Spleen (tissue), 11 donors: Measurements from ENCODE around the gene TMOD4. TPM values are rescaled to one million over a fixed set of nuclear protein-coding genes. Genes with fewer than 3 reads are reported as not detected.

Experiments used
- DNase-seq: peaks from one replicate; pipeline ENCODE4 v3.0.0-alpha.2; 2020
- H3K27ac ChIP-seq, 8 donors: fragments of 200-600 bp; sonication (generic) in 7 of 8; 1 replicate in 4 of 8; 2 replicates in 4 of 8; pipeline versions ENCODE4 v1.5.0 to v1.8.0; 2016 to 2021; ENCODE audit warnings: inconsistent platforms in 4 of 8, mild to moderate bottlenecking in 4 of 8, moderate library complexity in 1 of 8
- H3K27me3 ChIP-seq, 7 donors: fragments of 200-600 bp; sonication (generic) in 6 of 7; replicated peaks in 1 of 7; 1 replicate in 4 of 7; 2 replicates in 3 of 7; pipeline versions ENCODE4 v1.5.0 to v1.8.0; 2016 to 2021; ENCODE audit warnings: inconsistent platforms in 3 of 7, mild to moderate bottlenecking in 1 of 7
- H3K36me3 ChIP-seq, 6 donors: fragments of 200-600 bp; sonication (generic) in 5 of 6; 1 replicate in 4 of 6; 2 replicates in 2 of 6; pipeline versions ENCODE4 v1.5.0 to v1.8.0; 2016 to 2021; ENCODE audit warnings: inconsistent platforms in 2 of 6
- H3K4me1 ChIP-seq, 6 donors: fragments of 200-600 bp; sonication (generic) in 5 of 6; 1 replicate in 3 of 6; 2 replicates in 3 of 6; pipeline versions ENCODE4 v1.5.0 to v1.8.0; 2016 to 2021; ENCODE audit warnings: inconsistent platforms in 3 of 6
- H3K4me3 ChIP-seq, 8 donors: fragments of 200-600 bp; sonication (generic) in 7 of 8; 1 replicate in 4 of 8; 2 replicates in 4 of 8; pipeline versions ENCODE4 v1.5.0 to v1.8.0; 2016 to 2021; ENCODE audit warnings: inconsistent platforms in 4 of 8, mild to moderate bottlenecking in 4 of 8, moderate library complexity in 2 of 8
- H3K9me3 ChIP-seq, 8 donors: fragments of 200-600 bp; sonication (generic) in 7 of 8; 1 replicate in 4 of 8; 2 replicates in 4 of 8; pipeline versions ENCODE4 v1.5.0 to v1.8.0; 2016 to 2021; ENCODE audit warnings: inconsistent platforms in 4 of 8
- POLR2A ChIP-seq, 3 donors: fragments of 450-650 bp; IDR thresholded peaks; one replicate each; pipeline ENCODE4 v1.5.1; 2017; ENCODE audit warnings: antibody characterized with exemption in 3 of 3, mild to moderate bottlenecking in 1 of 3
- POLR2AphosphoS5 ChIP-seq, 3 donors: sonication (generic); formaldehyde crosslinking; IDR thresholded peaks; one replicate each; pipeline ENCODE4 v1.5.1; 2017; ENCODE audit warnings: antibody characterized with exemption in 3 of 3
- WGBS, 5 donors: extraction: QIAGEN DNeasy Blood & Tissue Kit in 3 of 5; methylation state at CpG; one replicate each; pipeline versions ENCODE4 v1.1.5 to v1.1.7; 2013 to 2018; 5-methylcytosine and 5-hydroxymethylcytosine counted together
- intact Hi-C: fragments of 100-400 bp; cut with DNase I; formaldehyde crosslinking; loops from one replicate; pipeline ENCODE4 v1.15.0; 2023; ENCODE audit warnings: low total_unique reads
- polyA plus RNA-seq, 3 donors: library from polyadenylated mRNA; stranded (reverse); fragments of 200-250 nt; gene quantifications; one replicate each; pipeline ENCODE4 v1.2.1, GENCODE V29; 2013
- total RNA-seq, 7 donors: library from RNA; depleted of rRNA in 3 of 7; stranded (reverse); fragments of >200 nt in 3 of 7; fragmentation: NEBNext Ultra II Directional in 4 of 7; extraction: Animal tissue kit (Norgen Biotek cat#: 25700) in 4 of 7; gene quantifications; one replicate each; pipeline versions ENCODE4 v1.1.0 to v1.2.1, GENCODE V29; 2016 to 2021
- TF ChIP-seq, protein P1 (sequence below), 11 experiments: fragments of 200-600 bp in 7 of 11; fragments of 450-650 bp in 4 of 11; sonication (generic) in 4 of 11; IDR thresholded peaks in 8 of 11; conservative IDR thresholded peaks in 3 of 11; 1 replicate in 7 of 11; 2 replicates in 4 of 11; pipeline versions ENCODE4 v1.4.0 to v1.8.0; 2016 to 2021; ENCODE audit warnings: antibody characterized with exemption in 11 of 11, inconsistent platforms in 4 of 11, mild to moderate bottlenecking in 1 of 11
- donor health status: healthy with polysubstance abuse.
- donor health status: DM: no; HTN: no; CAD: no; lungs with moderate emphysema.
- donor health status: DM: no; HTN: no; CAD: no.
- donor health status: Bipolar disorder and iron deficiency.
- donor health status: healthy.
- donor health status: DM: no; HTN: no; CAD: no.
- donor health status: DM: yes; HTN: yes; CAD: no.

The TMOD4 gene
- total and polyA plus RNA-seq, 10 donors, result 0.44 to 2.0 (median 0.76) TPM; not detected in 3

DNA sequence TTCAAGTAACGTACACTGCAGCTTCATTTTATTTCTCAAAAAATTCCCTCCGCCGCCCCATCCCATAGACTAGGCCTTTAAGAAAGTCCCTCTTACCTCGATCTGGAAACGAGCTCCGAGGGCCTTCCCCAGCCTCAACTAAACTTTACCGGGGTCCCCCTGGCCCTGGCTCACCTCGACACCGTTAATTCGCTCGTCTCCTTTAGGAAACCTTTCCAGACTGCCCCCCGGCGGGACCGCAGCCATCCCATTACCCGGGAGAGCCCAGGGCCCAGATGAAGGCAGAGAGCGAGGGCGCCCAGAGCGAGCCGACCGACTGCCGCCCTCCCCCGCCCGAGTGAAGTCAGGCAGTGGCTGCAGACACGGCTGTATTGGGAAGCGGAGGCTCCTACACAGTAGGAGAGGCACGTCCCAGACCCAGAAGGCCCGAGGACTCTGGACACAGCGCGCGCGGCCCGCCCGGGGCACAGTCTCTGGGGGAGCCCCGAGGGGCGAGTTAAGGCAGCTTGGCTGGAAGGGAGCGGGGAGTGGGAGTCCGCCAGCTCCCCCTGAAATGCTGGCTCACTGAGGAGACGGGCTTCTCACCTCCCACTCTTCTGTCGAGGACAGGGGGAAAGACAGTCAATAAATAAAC is 44.0 kb downstream of the TMOD4 start:
- intact Hi-C loops, result no loop called here
- peak overlapping the region; percentile 3 to 65 (median 37) for H3K4me3 ChIP-seq
- H3K27ac ChIP-seq, result peak overlapping the region in 4 of 8 donors; percentile 40 to 66 (median 53)
- DNase-seq, result no peak
- H3K9me3 ChIP-seq, result no peaks in the 10 kb centered on the region
- 51 to 75% (median 61%) methylated on average over 33 to 39 of the region's 39 CpGs for WGBS, 5 donors
- H3K36me3 ChIP-seq, result no peaks in the 10 kb centered on the region
- peaks cover 0 to 23% (median 15%) of the 10 kb centered on the region in 6 donors for H3K4me1 ChIP-seq
- H3K27me3 ChIP-seq, result no peaks in the 10 kb centered on the region
- no peak for TF ChIP-seq POLR2AphosphoS5 (IDR thresholded peaks at IDR 0.05)
- TF ChIP-seq POLR2A (IDR thresholded peaks at IDR 0.05), result no peak
- TF ChIP-seq, protein P1, sequence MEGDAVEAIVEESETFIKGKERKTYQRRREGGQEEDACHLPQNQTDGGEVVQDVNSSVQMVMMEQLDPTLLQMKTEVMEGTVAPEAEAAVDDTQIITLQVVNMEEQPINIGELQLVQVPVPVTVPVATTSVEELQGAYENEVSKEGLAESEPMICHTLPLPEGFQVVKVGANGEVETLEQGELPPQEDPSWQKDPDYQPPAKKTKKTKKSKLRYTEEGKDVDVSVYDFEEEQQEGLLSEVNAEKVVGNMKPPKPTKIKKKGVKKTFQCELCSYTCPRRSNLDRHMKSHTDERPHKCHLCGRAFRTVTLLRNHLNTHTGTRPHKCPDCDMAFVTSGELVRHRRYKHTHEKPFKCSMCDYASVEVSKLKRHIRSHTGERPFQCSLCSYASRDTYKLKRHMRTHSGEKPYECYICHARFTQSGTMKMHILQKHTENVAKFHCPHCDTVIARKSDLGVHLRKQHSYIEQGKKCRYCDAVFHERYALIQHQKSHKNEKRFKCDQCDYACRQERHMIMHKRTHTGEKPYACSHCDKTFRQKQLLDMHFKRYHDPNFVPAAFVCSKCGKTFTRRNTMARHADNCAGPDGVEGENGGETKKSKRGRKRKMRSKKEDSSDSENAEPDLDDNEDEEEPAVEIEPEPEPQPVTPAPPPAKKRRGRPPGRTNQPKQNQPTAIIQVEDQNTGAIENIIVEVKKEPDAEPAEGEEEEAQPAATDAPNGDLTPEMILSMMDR (IDR thresholded peaks at IDR 0.05 in 8 of 11, conservative IDR thresholded peaks at IDR 0.05 in 3 of 11), result no peak

DNA sequence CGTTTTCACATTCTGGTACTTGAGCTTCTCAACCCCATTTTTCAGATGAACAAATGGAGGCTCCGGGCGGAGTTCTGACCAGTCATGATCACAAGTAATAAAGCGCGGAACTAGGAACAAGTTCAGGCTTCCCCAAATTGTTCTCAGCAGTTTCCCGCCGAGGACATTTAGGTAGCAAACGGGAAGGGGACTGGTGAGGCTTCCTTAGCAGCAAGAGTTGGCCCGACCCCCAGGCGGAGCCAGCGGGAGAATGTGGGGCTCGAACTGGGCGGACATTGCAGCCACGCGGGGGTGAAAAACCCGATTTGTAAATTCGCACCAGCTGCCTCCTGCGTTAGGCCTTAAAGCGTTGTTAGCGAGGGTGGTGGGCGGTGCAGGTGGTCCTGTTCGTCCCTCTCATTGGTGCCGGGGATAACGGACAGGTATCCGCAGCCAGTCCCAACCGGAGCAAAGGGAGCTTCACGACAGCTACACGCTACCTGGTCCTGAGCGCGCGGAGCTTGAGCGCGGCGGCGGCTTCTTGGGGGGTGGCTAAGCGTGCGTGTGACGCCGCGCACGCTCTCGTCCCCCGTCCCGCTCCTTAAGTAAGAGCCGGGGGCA is 44.7 kb downstream of the TMOD4 start:
- WGBS, 5 donors, result 3 to 15% (median 5%) methylated on average over 20 to 45 of the region's 45 CpGs

DNA sequence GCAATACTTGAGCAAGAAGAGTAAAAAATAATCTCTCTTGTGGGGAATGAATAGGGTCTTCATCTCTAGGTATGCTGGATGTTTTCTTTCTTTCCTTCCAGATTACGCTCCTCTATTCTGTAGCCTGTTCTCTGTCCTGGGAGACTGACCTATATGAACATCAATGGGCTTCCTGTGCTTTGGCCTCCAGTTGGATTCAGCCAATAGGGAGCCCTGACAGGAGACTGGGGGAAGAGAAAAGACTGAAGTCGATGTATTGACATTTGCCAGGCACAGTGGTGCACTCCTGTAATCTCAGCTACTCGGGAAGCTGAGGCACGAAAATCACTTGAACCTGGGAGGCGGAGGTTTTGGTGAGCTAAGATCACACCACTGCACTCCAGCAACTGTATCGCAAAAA is 47.0 kb downstream of the TMOD4 start:
- peaks cover 0 to 23% (median 15%) of the 10 kb centered on the region in 6 donors for H3K4me1 ChIP-seq
- H3K9me3 ChIP-seq, result no peaks in the 10 kb centered on the region
- WGBS, 5 donors, result 84 to 89% (median 87%) methylated on average over 6 of the region's 6 CpGs
- intact Hi-C loops, result no loop called here
- H3K4me3 ChIP-seq, result no peak overlapping the region
- no peak for TF ChIP-seq POLR2A (IDR thresholded peaks at IDR 0.05)
- no peak for TF ChIP-seq POLR2AphosphoS5 (IDR thresholded peaks at IDR 0.05)
- TF ChIP-seq, protein P1 (IDR thresholded peaks at IDR 0.05 in 8 of 11, conservative IDR thresholded peaks at IDR 0.05 in 3 of 11), result no peak
- H3K27ac ChIP-seq, result no peak overlapping the region
- no peaks in the 10 kb centered on the region for H3K27me3 ChIP-seq
- H3K36me3 ChIP-seq, result peaks cover 0 to 14% (median 0%) of the 10 kb centered on the region in 6 donors
- no peak for DNase-seq

More for the DNA sequence above, 44.7 kb downstream of the TMOD4 start:
- no peak for TF ChIP-seq POLR2A (IDR thresholded peaks at IDR 0.05)
- TF ChIP-seq POLR2AphosphoS5 (IDR thresholded peaks at IDR 0.05), result peak; percentile 45 to 76 (median 66)
- Histone ChIP-seq H3K27ac (peak overlapping the region in 5 of 8 donors; percentile 40 to 66 (median 59)), H3K4me1 (peaks cover 0 to 23% (median 15%) of the 10 kb centered on the region in 6 donors), H3K4me3 (peak overlapping the region; percentile 3 to 65 (median 37)), H3K9me3 (no peaks in the 10 kb centered on the region), H3K36me3 (no peaks in the 10 kb centered on the region), H3K27me3 (no peaks in the 10 kb centered on the region)
- peak; percentile 89 for DNase-seq
- intact Hi-C loops, result no loop called here

DNA sequence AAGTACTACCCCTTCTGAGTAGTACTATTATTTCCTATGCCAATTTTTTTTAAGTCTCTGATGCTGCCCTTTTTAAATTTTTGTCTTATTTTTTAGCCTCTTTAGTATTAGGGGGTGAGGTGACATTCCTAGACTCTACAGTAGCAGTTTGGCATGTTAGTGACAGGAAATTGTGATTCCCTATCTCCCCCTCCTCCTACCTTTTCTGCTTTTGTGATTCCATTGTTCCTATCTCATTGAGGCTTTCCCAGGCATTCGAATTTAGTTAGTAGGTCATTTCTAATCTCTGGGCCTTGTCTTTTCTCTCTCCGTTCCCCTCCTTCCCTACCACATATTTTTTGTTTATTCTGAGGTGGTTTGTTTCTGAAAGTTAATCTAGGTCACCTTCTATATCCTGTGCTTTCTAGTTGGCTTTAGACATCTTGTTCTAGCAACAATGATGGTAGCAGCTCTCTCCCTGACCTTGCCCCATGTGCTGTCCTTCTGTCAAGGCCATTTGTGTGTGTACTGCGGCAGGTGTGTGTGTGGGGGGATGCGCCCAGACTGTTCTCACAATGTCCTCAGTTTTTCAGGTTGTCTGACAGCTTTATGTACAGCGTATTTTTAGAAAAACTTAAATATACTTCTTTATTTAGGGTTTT is 50.9 kb downstream of the TMOD4 start:
- H3K4me1 ChIP-seq, result no peaks in the 10 kb centered on the region
- no peaks in the 10 kb centered on the region for H3K27me3 ChIP-seq
- H3K27ac ChIP-seq, result no peak overlapping the region
- peaks cover 0 to 53% (median 9%) of the 10 kb centered on the region in 6 donors for H3K36me3 ChIP-seq
- 83 to 88% (median 84%) methylated on average over 5 of the region's 5 CpGs for WGBS, 5 donors
- no peaks in the 10 kb centered on the region for H3K9me3 ChIP-seq
- no peak for TF ChIP-seq POLR2A (IDR thresholded peaks at IDR 0.05)
- no peak overlapping the region for H3K4me3 ChIP-seq
- intact Hi-C loops, result no loop called here
- no peak for DNase-seq

Other genes with a start within 250 kb of the TMOD4 start
- 10 to 100 TPM; 50.0 to 82.4 (median 62.7) TPM for gene SETDB1, start 249.6 kb downstream of the TMOD4 start, total RNA-seq
- 10 to 100 TPM; 16.9 to 28.0 (median 27.7) TPM for gene SETDB1, start 249.6 kb downstream of the TMOD4 start, polyA plus RNA-seq
- 100 to 1,000 TPM in 3 of 7 donors, 10 to 100 TPM in 4; 71.8 to 128 (median 98.1) TPM for gene CERS2, start 201.1 kb downstream of the TMOD4 start, total RNA-seq
- gene CERS2, start 201.1 kb downstream of the TMOD4 start, polyA plus RNA-seq, result 10 to 100 TPM; 63.4 to 69.9 (median 65.1) TPM
- gene ANXA9, start 193.7 kb downstream of the TMOD4 start, total RNA-seq, result under 1 TPM in 5 of 7 donors, not detected in 2; 0.13 to 0.92 (median 0.51) TPM
- under 1 TPM; 0.12 to 0.32 (median 0.22) TPM for gene ANXA9, start 193.7 kb downstream of the TMOD4 start, polyA plus RNA-seq
- 10 to 100 TPM; 23.8 to 51.1 (median 31.4) TPM for gene MINDY1, start 169.1 kb downstream of the TMOD4 start, total RNA-seq
- 10 to 100 TPM in 1 of 3 donors, 1 to 10 TPM in 2; 3.3 to 10.4 (median 3.9) TPM for gene MINDY1, start 169.1 kb downstream of the TMOD4 start, polyA plus RNA-seq
- gene PRUNE1, start 167.5 kb downstream of the TMOD4 start, total RNA-seq, result 10 to 100 TPM; 15.7 to 22.6 (median 17.7) TPM
- gene PRUNE1, start 167.5 kb downstream of the TMOD4 start, polyA plus RNA-seq, result 10 to 100 TPM in 1 of 3 donors, 1 to 10 TPM in 2; 9.2 to 12.8 (median 9.9) TPM
- gene BNIPL, start 139.4 kb downstream of the TMOD4 start, total RNA-seq, result 1 to 10 TPM in 3 of 7 donors, under 1 TPM in 4; 0.33 to 1.4 (median 0.77) TPM
- under 1 TPM; 0.50 to 0.85 (median 0.61) TPM for gene BNIPL, start 139.4 kb downstream of the TMOD4 start, polyA plus RNA-seq
- gene C1orf56, start 128.2 kb downstream of the TMOD4 start, total RNA-seq, result 1 to 10 TPM; 1.8 to 5.5 (median 3.4) TPM
- 1 to 10 TPM; 1.4 to 2.8 (median 2.6) TPM for gene C1orf56, start 128.2 kb downstream of the TMOD4 start, polyA plus RNA-seq
- 100 to 1,000 TPM; 158 to 245 (median 208) TPM for gene CDC42SE1, start 116.4 kb downstream of the TMOD4 start, total RNA-seq
- gene CDC42SE1, start 116.4 kb downstream of the TMOD4 start, polyA plus RNA-seq, result 10 to 100 TPM; 57.0 to 75.4 (median 72.6) TPM
- 1 to 10 TPM in 4 of 7 donors, under 1 TPM in 3; 0.50 to 2.6 (median 1.1) TPM for gene MLLT11, start 115.6 kb downstream of the TMOD4 start, total RNA-seq
- under 1 TPM; 0.52 to 0.91 (median 0.61) TPM for gene MLLT11, start 115.6 kb downstream of the TMOD4 start, polyA plus RNA-seq
- gene GABPB2, start 105.2 kb downstream of the TMOD4 start, total RNA-seq, result 10 to 100 TPM; 12.3 to 22.8 (median 17.5) TPM
- gene GABPB2, start 105.2 kb downstream of the TMOD4 start, polyA plus RNA-seq, result 1 to 10 TPM; 3.0 to 7.1 (median 3.9) TPM
- gene SEMA6C, start 29.4 kb downstream of the TMOD4 start, total RNA-seq, result 1 to 10 TPM; 2.0 to 9.4 (median 4.1) TPM
- 1 to 10 TPM; 3.2 to 5.8 (median 4.4) TPM for gene SEMA6C, start 29.4 kb downstream of the TMOD4 start, polyA plus RNA-seq
- 10 to 100 TPM; 26.3 to 48.0 (median 35.3) TPM for gene TNFAIP8L2, start 19.3 kb downstream of the TMOD4 start, total RNA-seq
- 10 to 100 TPM; 58.8 to 63.4 (median 61.9) TPM for gene TNFAIP8L2, start 19.3 kb downstream of the TMOD4 start, polyA plus RNA-seq
- 10 to 100 TPM in 1 of 7 donors, 1 to 10 TPM in 6; 3.7 to 10.0 (median 4.6) TPM for gene LYSMD1, start 10.1 kb downstream of the TMOD4 start, total RNA-seq
- gene LYSMD1, start 10.1 kb downstream of the TMOD4 start, polyA plus RNA-seq, result 1 to 10 TPM; 2.5 to 4.8 (median 2.8) TPM
- gene SCNM1, start 9.8 kb downstream of the TMOD4 start, total RNA-seq, result 10 to 100 TPM; 36.2 to 63.5 (median 41.5) TPM
- 10 to 100 TPM; 64.9 to 96.2 (median 74.6) TPM for gene SCNM1, start 9.8 kb downstream of the TMOD4 start, polyA plus RNA-seq
- 10 to 100 TPM; 23.1 to 37.7 (median 31.5) TPM for gene VPS72, start 14.2 kb upstream of the TMOD4 start, total RNA-seq
- gene VPS72, start 14.2 kb upstream of the TMOD4 start, polyA plus RNA-seq, result 10 to 100 TPM; 24.9 to 43.1 (median 31.0) TPM
- gene PIP5K1A, start 22.6 kb upstream of the TMOD4 start, total RNA-seq, result 10 to 100 TPM; 48.0 to 83.6 (median 60.6) TPM
- 10 to 100 TPM; 12.8 to 23.7 (median 16.5) TPM for gene PIP5K1A, start 22.6 kb upstream of the TMOD4 start, polyA plus RNA-seq
- 100 to 1,000 TPM in 5 of 7 donors, 10 to 100 TPM in 2; 90.8 to 157 (median 121) TPM for gene PSMD4, start 78.8 kb upstream of the TMOD4 start, total RNA-seq
- gene PSMD4, start 78.8 kb upstream of the TMOD4 start, polyA plus RNA-seq, result 100 to 1,000 TPM; 149 to 180 (median 156) TPM
- gene ZNF687, start 106.3 kb upstream of the TMOD4 start, total RNA-seq, result 10 to 100 TPM; 27.3 to 46.6 (median 33.4) TPM
- 10 to 100 TPM in 1 of 3 donors, 1 to 10 TPM in 2; 9.1 to 17.7 (median 9.8) TPM for gene ZNF687, start 106.3 kb upstream of the TMOD4 start, polyA plus RNA-seq
- 10 to 100 TPM; 63.7 to 85.4 (median 69.5) TPM for gene PI4KB, start 151.4 kb upstream of the TMOD4 start, total RNA-seq
- gene PI4KB, start 151.4 kb upstream of the TMOD4 start, polyA plus RNA-seq, result 10 to 100 TPM; 25.6 to 41.4 (median 30.8) TPM
- 10 to 100 TPM; 75.9 to 96.1 (median 92.2) TPM for gene RFX5, start 171.3 kb upstream of the TMOD4 start, total RNA-seq
- gene RFX5, start 171.3 kb upstream of the TMOD4 start, polyA plus RNA-seq, result 10 to 100 TPM; 30.8 to 57.8 (median 40.3) TPM
- gene SELENBP1, start 196.7 kb upstream of the TMOD4 start, total RNA-seq, result 100 to 1,000 TPM in 2 of 7 donors, 10 to 100 TPM in 5; 56.1 to 114 (median 90.3) TPM
- 10 to 100 TPM; 17.3 to 77.8 (median 47.5) TPM for gene SELENBP1, start 196.7 kb upstream of the TMOD4 start, polyA plus RNA-seq
- 100 to 1,000 TPM; 184 to 219 (median 201) TPM for gene PSMB4, start 223.6 kb upstream of the TMOD4 start, total RNA-seq
- 100 to 1,000 TPM; 320 to 371 (median 354) TPM for gene PSMB4, start 223.6 kb upstream of the TMOD4 start, polyA plus RNA-seq